Measurements from ENCODE around the gene CTXN1.

CTXN1 gene

DNA sequence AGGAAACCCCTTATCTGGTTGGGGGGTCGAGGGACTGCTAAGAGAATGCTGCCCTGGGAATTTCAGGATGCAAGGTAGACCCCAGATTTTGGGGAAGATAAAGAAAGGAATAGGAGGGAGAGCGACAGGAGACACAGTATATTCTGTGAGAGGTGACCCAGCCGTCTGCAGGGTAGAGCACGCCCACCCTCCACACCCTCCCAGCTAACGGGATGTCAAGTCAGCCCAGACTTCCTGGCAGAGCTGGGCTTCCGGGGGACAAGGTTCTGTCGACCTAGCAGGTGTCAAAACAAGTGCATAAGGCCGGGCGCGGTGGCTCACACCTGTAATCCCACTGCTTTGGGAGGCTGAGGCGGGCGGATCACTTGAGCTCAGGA lies 51.0 kb downstream of the CTXN1 start:
- TF ChIP-seq GATA3 (IDR thresholded peaks at IDR 0.05; ENCODE audit: low read depth, low read length) (no peak), GATA2 (IDR thresholded peaks at IDR 0.05; ENCODE audit: low read depth, low read length) (peak; percentile 86)
